Measurements from ENCODE around the gene PLCD1. TPM values are rescaled to one million over a fixed set of nuclear protein-coding genes. Genes with fewer than 3 reads are reported as not detected.

PLCD1 gene
- total RNA-seq, 2 experiments from 2014 or later = 36.2 to 38.0 TPM

- H3K27me3 Mint-ChIP-seq = no peaks in the 10 kb centered on the region
- ChIA-PET CTCF (no interaction called here), POLR2A (interaction anchor here (1.0 to 1.7 kb wide), 3 partner anchors 8 to 33 kb away, joined by 3 to 6 read pairs (median 4); no protein-coding TSS in a partner anchor)
- H3K27ac Mint-ChIP-seq = no peak overlapping the region
- H3K9me3 Mint-ChIP-seq = no peaks in the 10 kb centered on the region
- no peak for DNase-seq
- H3K36me3 Mint-ChIP-seq (ENCODE audit: low read depth) = peaks cover 19% of the 10 kb centered on the region
- H3K4me1 Mint-ChIP-seq = peaks cover 14% of the 10 kb centered on the region
- H3K4me3 Mint-ChIP-seq = no peak overlapping the region
These were observed 21.7 kb downstream of the PLCD1 start for GRCh38 chr3:38007754-38008090.

DNA sequence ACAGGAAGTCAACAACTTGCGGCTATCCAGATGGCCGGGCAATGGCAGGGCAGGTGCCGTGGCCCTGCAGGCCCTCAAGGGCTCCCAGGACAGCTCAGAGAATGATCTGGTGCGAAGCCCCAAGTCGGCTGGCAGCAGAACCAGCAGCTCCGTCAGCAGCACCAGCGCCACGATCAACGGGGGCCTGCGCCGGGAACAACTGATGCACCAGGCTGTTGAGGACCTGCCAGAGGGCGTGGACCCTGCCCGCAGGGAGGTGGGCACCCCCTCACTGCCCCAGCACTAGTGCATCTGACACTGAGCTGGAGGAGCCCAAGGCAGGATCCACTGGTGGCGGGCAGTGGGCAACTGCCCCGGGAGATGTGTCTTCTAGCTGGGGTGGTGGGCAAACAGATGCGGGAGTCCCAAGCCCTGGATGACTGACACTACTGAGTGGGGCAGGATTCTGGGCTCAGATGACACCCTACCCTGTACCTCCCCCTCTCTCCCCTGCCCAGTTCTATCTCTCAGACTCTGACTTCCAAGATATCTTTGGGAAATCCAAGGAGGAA, 22.9 kb downstream of the PLCD1 start:
- Mint-ChIP-seq H3K27me3 (no peaks in the 10 kb centered on the region), H3K9me3 (no peaks in the 10 kb centered on the region), H3K4me3 (no peak overlapping the region), H3K36me3 (ENCODE audit: low read depth) (peaks cover 29% of the 10 kb centered on the region), H3K4me1 (peaks cover 14% of the 10 kb centered on the region), H3K27ac (no peak overlapping the region)
- CTCF ChIA-PET = interaction anchor here (1.3 kb wide), 1 partner anchor 151 kb away, joined by 3 read pairs; no protein-coding TSS in a partner anchor
- POLR2A ChIA-PET = interaction anchor here (1.0 to 1.7 kb wide), 3 partner anchors 9 to 34 kb away, joined by 3 to 6 read pairs (median 4); no protein-coding TSS in a partner anchor
- DNase-seq = no peak

DNA sequence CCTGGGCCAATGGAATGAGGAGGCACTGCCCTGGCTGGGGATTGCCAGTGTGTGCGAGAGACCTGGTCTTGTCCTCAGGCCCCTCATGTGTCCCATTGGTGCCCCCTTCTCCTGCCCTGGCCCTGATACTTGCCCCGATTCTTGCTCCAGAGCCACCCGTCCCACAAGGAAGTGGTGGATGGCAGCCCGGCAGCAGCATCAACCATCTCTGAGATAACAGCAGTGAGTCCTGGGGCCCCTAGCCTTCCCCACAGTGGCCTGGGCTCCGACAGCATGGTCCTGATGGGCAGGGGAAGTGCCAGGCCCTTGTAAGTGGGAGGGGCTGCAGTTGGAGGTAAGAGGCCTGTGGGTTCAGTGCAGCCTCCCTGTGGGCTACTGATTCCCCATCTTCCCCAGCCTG, 23.4 kb downstream of the PLCD1 start:
- Mint-ChIP-seq H3K4me1 (peaks cover 14% of the 10 kb centered on the region), H3K27me3 (no peaks in the 10 kb centered on the region), H3K4me3 (no peak overlapping the region), H3K36me3 (ENCODE audit: low read depth) (peaks cover 29% of the 10 kb centered on the region), H3K9me3 (no peaks in the 10 kb centered on the region), H3K27ac (no peak overlapping the region)
- ChIA-PET POLR2A (interaction anchor here (1.7 kb wide), 1 partner anchor 17 kb away, joined by 6 read pairs; no protein-coding TSS in a partner anchor), CTCF (interaction anchor here (1.3 kb wide), 1 partner anchor 150 kb away, joined by 3 read pairs; no protein-coding TSS in a partner anchor)
- DNase-seq = no peak

GRCh38 chr3:38005076-38006020, 24.1 kb downstream of the PLCD1 start:
- Mint-ChIP-seq H3K4me3 (no peak overlapping the region), H3K27ac (peak overlapping the region; percentile 54), H3K36me3 (ENCODE audit: low read depth) (peaks cover 28% of the 10 kb centered on the region), H3K9me3 (no peaks in the 10 kb centered on the region), H3K4me1 (peaks cover 14% of the 10 kb centered on the region), H3K27me3 (no peaks in the 10 kb centered on the region)
- ChIA-PET CTCF (interaction anchor here (0.7 to 1.8 kb wide), 7 partner anchors 8 to 149 kb away, joined by 3 to 5 read pairs (median 4); partner anchors contain the start of gene DLEC1), POLR2A (no interaction called here)
- no peak for DNase-seq

DNA sequence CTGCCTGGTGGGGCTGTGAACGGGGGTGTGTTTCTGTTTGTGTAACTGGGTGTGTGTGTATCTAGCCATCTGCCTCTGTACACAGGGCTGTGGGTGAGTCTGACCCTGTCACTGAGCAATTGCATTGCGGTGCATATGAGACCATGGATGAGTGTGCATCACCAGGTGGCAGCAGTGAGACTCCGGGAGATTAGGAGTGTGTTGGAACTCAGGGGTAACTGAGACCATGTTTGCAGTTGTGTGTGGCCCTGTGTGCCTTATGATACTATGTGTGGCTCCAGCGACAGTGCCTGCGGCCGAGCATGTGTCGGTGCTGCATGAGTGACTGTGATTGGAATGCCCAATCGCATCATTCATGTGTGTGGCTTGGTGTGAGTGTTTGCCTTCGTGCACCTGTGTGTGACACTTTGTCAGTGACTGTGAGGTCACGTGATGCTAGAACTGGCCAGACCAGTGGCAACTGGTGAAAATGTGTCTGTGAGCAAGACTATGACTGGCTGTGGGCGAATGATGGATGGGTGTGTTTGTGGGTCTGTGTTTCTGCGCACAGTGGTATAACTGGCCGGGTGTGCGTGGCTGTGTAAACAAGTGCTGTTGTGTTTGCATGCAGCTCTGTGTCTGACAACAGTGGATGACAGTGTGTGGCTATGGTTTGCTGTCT, 24.9 kb downstream of the PLCD1 start:
- peak overlapping the region; percentile 54 for H3K27ac Mint-ChIP-seq
- CTCF ChIA-PET = interaction anchor here (0.7 to 1.8 kb wide), 8 partner anchors 8 to 160 kb away, joined by 3 to 23 read pairs (median 4); partner anchors contain the start of genes DLEC1 and OXSR1
- POLR2A ChIA-PET = interaction anchor here (1.1 to 1.5 kb wide), 2 partner anchors 18 to 35 kb away, joined by 5 to 6 read pairs; partner anchors contain the start of gene DLEC1

GRCh38 chr3:38003817-38004414, 25.5 kb downstream of the PLCD1 start:
- Mint-ChIP-seq H3K27ac (peak overlapping the region; percentile 54), H3K4me1 (peaks cover 22% of the 10 kb centered on the region), H3K9me3 (no peaks in the 10 kb centered on the region), H3K36me3 (ENCODE audit: low read depth) (peaks cover 38% of the 10 kb centered on the region), H3K27me3 (no peaks in the 10 kb centered on the region), H3K4me3 (no peak overlapping the region)
- no peak for DNase-seq
- ChIA-PET CTCF (interaction anchor here (0.7 to 1.8 kb wide), 9 partner anchors 9 to 161 kb away, joined by 3 to 23 read pairs (median 4); partner anchors contain the start of genes ACAA1, DLEC1, OXSR1 and PLCD1), POLR2A (interaction anchor here (1.1 to 1.5 kb wide), 2 partner anchors 19 to 36 kb away, joined by 5 to 6 read pairs; partner anchors contain the start of gene DLEC1)

More for the DNA sequence above, 24.9 kb downstream of the PLCD1 start:
- no peaks in the 10 kb centered on the region for H3K27me3 Mint-ChIP-seq
- peaks cover 16% of the 10 kb centered on the region for H3K4me1 Mint-ChIP-seq
- no peak overlapping the region for H3K4me3 Mint-ChIP-seq
- H3K9me3 Mint-ChIP-seq = no peaks in the 10 kb centered on the region
- peak; percentile 71 for DNase-seq
- peaks cover 33% of the 10 kb centered on the region for H3K36me3 Mint-ChIP-seq (ENCODE audit: low read depth)

GRCh38 chr3:38003371-38003816, 26.0 kb downstream of the PLCD1 start:
- Mint-ChIP-seq H3K4me1 (peaks cover 27% of the 10 kb centered on the region), H3K4me3 (no peak overlapping the region), H3K9me3 (no peaks in the 10 kb centered on the region), H3K27ac (peak overlapping the region; percentile 10), H3K27me3 (no peaks in the 10 kb centered on the region), H3K36me3 (ENCODE audit: low read depth) (peaks cover 37% of the 10 kb centered on the region)
- ChIA-PET POLR2A (interaction anchor here (1.1 to 1.5 kb wide), 2 partner anchors 19 to 36 kb away, joined by 5 to 6 read pairs; partner anchors contain the start of gene DLEC1), CTCF (interaction anchor here (0.7 to 1.8 kb wide), 9 partner anchors 9 to 161 kb away, joined by 3 to 23 read pairs (median 4); partner anchors contain the start of genes ACAA1, DLEC1, OXSR1 and PLCD1)
- peak; percentile 65 for DNase-seq

GRCh38 chr3:38002940-38003339, 26.5 kb downstream of the PLCD1 start:
- CTCF ChIA-PET = interaction anchor here (1.0 kb wide), 3 partner anchors 26 to 134 kb away, joined by 3 to 4 read pairs (median 4); partner anchors contain the start of genes ACAA1, DLEC1 and PLCD1
- no peaks in the 10 kb centered on the region for H3K27me3 Mint-ChIP-seq
- POLR2A ChIA-PET = interaction anchor here (1.5 kb wide), 1 partner anchor 20 kb away, joined by 5 read pairs; no protein-coding TSS in a partner anchor
- no peaks in the 10 kb centered on the region for H3K9me3 Mint-ChIP-seq
- peaks cover 31% of the 10 kb centered on the region for H3K4me1 Mint-ChIP-seq
- no peak overlapping the region for H3K4me3 Mint-ChIP-seq
- peaks cover 32% of the 10 kb centered on the region for H3K36me3 Mint-ChIP-seq (ENCODE audit: low read depth)
- DNase-seq = no peak
- peak overlapping the region; percentile 10 for H3K27ac Mint-ChIP-seq

DNA sequence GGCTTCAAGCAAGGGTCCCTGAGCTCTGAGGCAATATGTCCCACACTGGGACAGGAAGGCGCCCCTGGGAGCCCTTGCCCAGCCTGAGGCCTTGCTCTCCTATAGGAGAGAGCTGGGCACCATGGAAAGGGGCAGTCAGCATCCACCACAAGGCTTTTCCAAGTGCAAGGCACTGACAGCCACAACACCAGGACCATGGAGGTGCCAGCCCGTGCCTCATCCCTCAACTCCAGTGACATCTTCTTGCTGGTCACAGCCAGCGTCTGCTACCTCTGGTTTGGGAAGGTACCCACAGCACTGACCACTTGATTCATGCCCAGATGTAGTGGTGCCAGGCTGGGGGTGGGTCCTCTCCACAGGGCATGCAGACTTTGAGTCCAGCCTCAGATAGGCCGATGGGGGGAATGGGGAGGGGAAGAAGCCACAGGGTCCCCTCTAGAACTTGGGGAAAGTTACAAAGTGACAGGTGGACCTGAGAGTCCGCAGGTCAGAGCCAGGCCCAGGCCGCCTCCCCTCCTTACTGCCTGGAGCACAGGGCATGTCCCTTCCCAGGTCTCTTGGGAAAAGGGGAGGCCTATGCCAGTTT, 27.1 kb downstream of the PLCD1 start:
- Mint-ChIP-seq H3K27me3 (no peaks in the 10 kb centered on the region), H3K36me3 (ENCODE audit: low read depth) (peaks cover 27% of the 10 kb centered on the region), H3K9me3 (no peaks in the 10 kb centered on the region), H3K4me1 (peaks cover 35% of the 10 kb centered on the region), H3K4me3 (no peak overlapping the region), H3K27ac (no peak overlapping the region)
- ChIA-PET CTCF (no interaction called here), POLR2A (interaction anchor here (1.0 to 1.7 kb wide), 2 partner anchors 20 to 27 kb away, joined by 3 to 5 read pairs; partner anchors contain the start of gene PLCD1)
- no peak for DNase-seq

GRCh38 chr3:38001456-38002081, 27.9 kb downstream of the PLCD1 start:
- no peak for DNase-seq
- POLR2A ChIA-PET = interaction anchor here (1.0 to 1.7 kb wide), 4 partner anchors 20 to 164 kb away, joined by 3 to 6 read pairs (median 4); partner anchors contain the start of genes DLEC1, OXSR1 and PLCD1
- Mint-ChIP-seq H3K4me3 (no peak overlapping the region), H3K9me3 (no peaks in the 10 kb centered on the region), H3K27ac (no peak overlapping the region), H3K27me3 (no peaks in the 10 kb centered on the region), H3K36me3 (ENCODE audit: low read depth) (peaks cover 31% of the 10 kb centered on the region), H3K4me1 (peaks cover 43% of the 10 kb centered on the region)
- CTCF ChIA-PET = interaction anchor here (0.7 to 1.2 kb wide), 3 partner anchors 9 to 44 kb away, joined by 3 read pairs; partner anchors contain the start of gene DLEC1

GRCh38 chr3:38000965-38001455, 28.4 kb downstream of the PLCD1 start:
- CTCF ChIA-PET = interaction anchor here (0.7 to 1.2 kb wide), 3 partner anchors 10 to 44 kb away, joined by 3 read pairs; partner anchors contain the start of gene DLEC1
- POLR2A ChIA-PET = interaction anchor here (1.0 to 1.7 kb wide), 4 partner anchors 21 to 164 kb away, joined by 3 to 6 read pairs (median 4); partner anchors contain the start of genes DLEC1, OXSR1 and PLCD1
- peaks cover 36% of the 10 kb centered on the region for H3K36me3 Mint-ChIP-seq (ENCODE audit: low read depth)
- H3K27me3 Mint-ChIP-seq = no peaks in the 10 kb centered on the region
- peaks cover 48% of the 10 kb centered on the region for H3K4me1 Mint-ChIP-seq
- DNase-seq = no peak
- H3K27ac Mint-ChIP-seq = no peak overlapping the region
- no peaks in the 10 kb centered on the region for H3K9me3 Mint-ChIP-seq
- no peak overlapping the region for H3K4me3 Mint-ChIP-seq
